Brain microvascular endothelial cell (primary cell): ENCODE results near the gene SHQ1.
A peak's percentile ranks its signal among the peaks of the same experiment; 100 is the strongest.

ENCODE experiments used
- DNase-seq: peaks from one replicate; pipeline ENCODE4 v3.0.0-alpha.2; 2020
- H3K27ac ChIP-seq: fragments of 250-450 bp; sonication (Bioruptor Pico); 2 replicates; pipeline ENCODE4 v1.5.1; 2020; ENCODE audit warnings: mild to moderate bottlenecking, moderate library complexity
- H3K27me3 ChIP-seq: fragments of 250-450 bp; sonication (Bioruptor Pico); replicated peaks from 2 replicates; pipeline ENCODE4 v1.5.1; 2020; ENCODE audit warnings: mild to moderate bottlenecking
- H3K36me3 ChIP-seq: fragments of 250-450 bp; sonication (Bioruptor Pico); replicated peaks from 2 replicates; pipeline ENCODE4 v1.5.1; 2020; ENCODE audit warnings: mild to moderate bottlenecking
- H3K4me3 ChIP-seq: 2 replicates; pipeline ENCODE4 v1.5.1; 2011; ENCODE audit warnings: low read depth, mild to moderate bottlenecking, control low read depth, low read length, moderate library complexity
- CTCF ChIP-seq: IDR thresholded peaks from 2 replicates; pipeline ENCODE4 v1.5.1; 2011; ENCODE audit warnings: low read depth, mild to moderate bottlenecking, moderate library complexity, low read length, control low read depth, inconsistent platforms; ENCODE audit errors: missing control alignments
- in situ Hi-C: cut with HindIII; loops from 2 replicates; pipeline ENCODE4 v1.10.0; 2017; ENCODE audit warnings: low sequenced_read_pairs, low pct_ligation_motif_present

The SHQ1 gene

GRCh38 chr3:72887705-72888545 lies 39.7 kb upstream of the SHQ1 start, which contains the start of gene GXYLT2:
Gene GXYLT2, plus strand, starts transcription at chr3:72888046. Its CDS starts 188 bp downstream, at chr3:72888234.
- Histone ChIP-seq H3K27me3 (no peaks in the 10 kb centered on the region), H3K27ac (no peak within 1 kb of the TSS), H3K36me3 (no peaks in the 10 kb centered on the region), H3K4me3 (peak within 1 kb of the TSS; percentile 70)
- no peak for TF ChIP-seq CTCF
- in situ Hi-C loops = no loop called here
- peak; percentile 72 for DNase-seq

- DNase-seq = no peak
- H3K27me3 ChIP-seq = no peaks in the 10 kb centered on the region
- TF ChIP-seq CTCF = no peak
- peak overlapping the region; percentile 70 for H3K4me3 ChIP-seq
- no peaks in the 10 kb centered on the region for H3K36me3 ChIP-seq
- in situ Hi-C loops = no loop called here
- no peak overlapping the region for H3K27ac ChIP-seq
Measured at GRCh38 chr3:72887343-72887704, 39.1 kb upstream of the SHQ1 start.

DNA sequence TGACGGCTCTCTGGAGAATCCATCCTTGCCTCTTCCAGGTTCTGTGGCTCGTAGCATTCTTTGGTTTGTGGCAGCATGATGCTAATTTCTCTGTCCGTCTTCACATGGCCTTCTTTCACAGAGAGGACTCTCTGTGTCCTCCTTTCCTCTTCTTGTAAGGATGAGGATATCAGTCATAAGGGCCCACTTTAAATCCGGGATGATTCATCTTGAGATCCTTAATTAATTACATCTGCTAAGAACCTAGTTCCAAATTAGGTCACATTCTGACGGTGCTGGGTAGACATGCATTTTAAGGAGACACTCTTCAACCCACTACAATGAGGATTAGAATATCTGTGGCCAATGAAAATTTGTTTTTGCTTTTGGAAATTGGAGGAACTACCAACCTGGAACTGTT lies 23.9 kb upstream of the SHQ1 start:
- H3K4me3 ChIP-seq = no peak overlapping the region
- no peaks in the 10 kb centered on the region for H3K27me3 ChIP-seq
- no peak for TF ChIP-seq CTCF
- in situ Hi-C loops = no loop called here
- no peak for DNase-seq
- no peak overlapping the region for H3K27ac ChIP-seq
- H3K36me3 ChIP-seq = no peaks in the 10 kb centered on the region

GRCh38 chr3:72862314-72863090 lies 14.3 kb upstream of the SHQ1 start:
- no peak for TF ChIP-seq CTCF
- H3K36me3 ChIP-seq = no peaks in the 10 kb centered on the region
- no peak overlapping the region for H3K27ac ChIP-seq
- no peaks in the 10 kb centered on the region for H3K27me3 ChIP-seq
- no peak for DNase-seq
- no peak overlapping the region for H3K4me3 ChIP-seq
- in situ Hi-C loops = no loop called here

DNA sequence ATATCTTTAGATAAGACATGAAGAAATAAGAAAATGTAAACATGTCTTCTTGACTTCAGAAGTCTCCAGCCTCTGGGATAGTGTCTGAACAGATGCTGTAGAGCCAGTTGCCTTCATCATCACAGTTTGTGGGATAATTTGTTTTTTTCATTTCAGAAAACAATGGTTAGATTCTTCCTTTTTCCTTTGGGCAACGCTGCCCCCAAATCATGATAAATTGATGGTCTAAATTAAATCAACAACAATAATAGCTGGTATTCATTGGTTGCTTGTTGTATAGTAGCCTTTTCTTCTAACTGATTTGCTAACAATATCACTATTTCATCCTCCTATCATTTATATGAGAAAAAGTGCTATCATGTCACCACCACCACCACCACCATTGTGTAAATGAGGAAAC lies 12.6 kb upstream of the SHQ1 start:
- no peak overlapping the region for H3K27ac ChIP-seq
- DNase-seq = no peak
- H3K4me3 ChIP-seq = no peak overlapping the region
- H3K36me3 ChIP-seq = no peaks in the 10 kb centered on the region
- no peaks in the 10 kb centered on the region for H3K27me3 ChIP-seq
- no peak for TF ChIP-seq CTCF
- in situ Hi-C loops = no loop called here
